Stimulated activated CD8-positive, alpha-beta memory T cell treated with anti-CD3 and anti-CD28 coated beads, Interleukin-15, amount 100 ng/mL, for 48 hours (primary cell): ENCODE results near the gene MAP2K2.
"Not testable (repeated sequence)": the region's sequence is repeated elsewhere in the genome, so short reads cannot be mapped to it uniquely, and the experiment has no call there.

Experiments used
- DNase-seq, 2 donors: peaks; one replicate each; pipeline ENCODE4 v3.0.0-alpha.2; 2020; ENCODE audit warnings: low read depth in 2 of 2

MAP2K2 gene

GRCh38 chr19:4130744-4131438, 7.0 kb upstream of the MAP2K2 start:
- DNase-seq, result no peak

GRCh38 chr19:4129050-4129449, 5.1 kb upstream of the MAP2K2 start:
- DNase-seq, result not testable (repeated sequence)

GRCh38 chr19:4127322-4127721, 3.4 kb upstream of the MAP2K2 start:
- DNase-seq, result not testable (repeated sequence)

GRCh38 chr19:4124638-4125037, 716 bp upstream of the MAP2K2 start:
- no peak for DNase-seq

- no peak for DNase-seq
Measured at GRCh38 chr19:4122480-4122879, 1.4 kb downstream of the MAP2K2 start.

- no peak for DNase-seq
Measured at GRCh38 chr19:4121815-4122214, 2.1 kb downstream of the MAP2K2 start.

- DNase-seq, result no peak
Measured at GRCh38 chr19:4121273-4121612, 2.7 kb downstream of the MAP2K2 start.

GRCh38 chr19:4120559-4121272, 3.2 kb downstream of the MAP2K2 start:
- DNase-seq, result no peak

- no peak for DNase-seq
Measured at GRCh38 chr19:4119763-4120162, 4.2 kb downstream of the MAP2K2 start.

GRCh38 chr19:4115818-4116385, 8.0 kb downstream of the MAP2K2 start:
- DNase-seq, result no peak

GRCh38 chr19:4115050-4115817, 8.7 kb downstream of the MAP2K2 start:
- DNase-seq, result peak; percentile 25 to 32

GRCh38 chr19:4114181-4114580, 9.7 kb downstream of the MAP2K2 start:
- no peak for DNase-seq

- DNase-seq, result no peak
Measured at GRCh38 chr19:4113398-4114088, 10.4 kb downstream of the MAP2K2 start.

GRCh38 chr19:4112367-4112766, 11.6 kb downstream of the MAP2K2 start:
- no peak for DNase-seq

GRCh38 chr19:4109626-4109945, 14.3 kb downstream of the MAP2K2 start:
- no peak for DNase-seq

- peak; percentile 60 for DNase-seq
Measured at GRCh38 chr19:4108767-4109625, 14.9 kb downstream of the MAP2K2 start.

GRCh38 chr19:4103080-4103433, 20.9 kb downstream of the MAP2K2 start:
- DNase-seq, result no peak

- no peak for DNase-seq
Measured at GRCh38 chr19:4102339-4103079, 21.4 kb downstream of the MAP2K2 start.

- DNase-seq, result no peak
Measured at GRCh38 chr19:4101496-4101770, 22.5 kb downstream of the MAP2K2 start.

GRCh38 chr19:4100647-4101495, 23.1 kb downstream of the MAP2K2 start:
- DNase-seq, result no peak
